SK-N-SH (cell line): ENCODE data around the gene SPON1. TPM values are rescaled to one million over a fixed set of nuclear protein-coding genes. Genes with fewer than 3 reads are reported as not detected.

Source experiments
- CTCF ChIA-PET: fragments of 300-600, 350-600 bp; formaldehyde crosslinking; extraction: SDS; loops from one replicate; lab custom pipeline; 2021; lab: Yijun Ruan, JAX
- POLR2A ChIA-PET: fragments of 350-600 bp; sonication (Branson Sonifier 250); formaldehyde crosslinking; extraction: SDS; loops from one replicate; lab custom pipeline; 2020; ENCODE audit warnings: antibody characterized with exemption, inconsistent platforms; lab: Yijun Ruan, JAX
- DNase-seq: peaks from one replicate; pipeline ENCODE4 v3.0.0; 2012
- H2AFZ ChIP-seq: fragments of 200-600 bp; sonication (generic); 2 replicates; pipeline ENCODE4 v1.8.1; 2016; ENCODE audit warnings: antibody characterized with exemption, mild to moderate bottlenecking, low read depth
- H3F3A ChIP-seq: fragments of 200-600 bp; sonication (generic); replicated peaks from 2 replicates; pipeline ENCODE3; 2016; ENCODE audit warnings: antibody characterized with exemption, mild to moderate bottlenecking; ENCODE audit not compliant: insufficient read depth
- H3K27ac ChIP-seq, 2 experiments: fragments of 200-500 bp in 1 of 2; fragments of 200-600 bp in 1 of 2; sonication (Bioruptor generic) in 1 of 2; sonication (generic), shearing (Covaris generic) in 1 of 2; 2 replicates each; pipeline versions ENCODE4 v1.5.1 to v1.6.1; 2014 to 2016; ENCODE audit warnings: low read depth in 2 of 2, inconsistent platforms in 1 of 2, low read length in 1 of 2, mild to moderate bottlenecking in 1 of 2, mixed read lengths in 1 of 2
- H3K27me3 ChIP-seq: fragments of 200-600 bp; sonication (generic), shearing (Covaris generic); 2 replicates; pipeline ENCODE4 v1.6.1; 2016; ENCODE audit warnings: mixed run types; ENCODE audit not compliant: insufficient read depth
- H3K36me3 ChIP-seq, 2 experiments: fragments of 200-500 bp in 1 of 2; fragments of 200-600 bp in 1 of 2; sonication (Bioruptor generic) in 1 of 2; sonication (generic) in 1 of 2; replicated peaks in 1 of 2; 2 replicates each; pipeline versions ENCODE3 to v1.5.1; 2014 to 2016; ENCODE audit warnings: low read length in 1 of 2, mild to moderate bottlenecking in 1 of 2; ENCODE audit not compliant: insufficient read depth in 2 of 2, control insufficient read depth in 1 of 2
- H3K4me1 ChIP-seq, 2 experiments: fragments of 200-500 bp in 1 of 2; fragments of 200-600 bp in 1 of 2; sonication (Bioruptor generic) in 1 of 2; sonication (generic), shearing (Covaris generic) in 1 of 2; 2 replicates each; pipeline versions ENCODE4 v1.5.1 to v1.6.1; 2014 to 2016; ENCODE audit warnings: low read depth in 1 of 2, low read length in 1 of 2, mixed run types in 1 of 2; ENCODE audit not compliant: insufficient read depth in 2 of 2, control insufficient read depth in 1 of 2
- H3K4me2 ChIP-seq: fragments of 200-600 bp; sonication (generic), shearing (Covaris generic); 2 replicates; pipeline ENCODE4 v1.6.1; 2017; ENCODE audit warnings: mixed run types
- H3K4me3 ChIP-seq, 2 experiments: fragments of 200-500 bp in 1 of 2; fragments of 200-600 bp in 1 of 2; sonication (Bioruptor generic) in 1 of 2; sonication (generic), shearing (Covaris generic) in 1 of 2; 2 replicates each; pipeline versions ENCODE4 v1.5.1 to v1.8.1; 2014 to 2016; ENCODE audit warnings: low read depth in 2 of 2, inconsistent platforms in 1 of 2, low read length in 1 of 2, mild to moderate bottlenecking in 1 of 2, mixed read lengths in 1 of 2, moderate library complexity in 1 of 2
- H3K79me2 ChIP-seq: fragments of 200-600 bp; sonication (generic); 2 replicates; pipeline ENCODE4 v1.8.1; 2017; ENCODE audit warnings: mild to moderate bottlenecking; ENCODE audit not compliant: insufficient read depth
- H3K9ac ChIP-seq: fragments of 200-600 bp; sonication (generic); 2 replicates; pipeline ENCODE4 v1.6.1; 2017; ENCODE audit warnings: mixed run types
- H3K9me2 ChIP-seq: fragments of 200-600 bp; sonication (generic); 2 replicates; pipeline ENCODE4 v1.6.1; 2017; ENCODE audit warnings: mixed run types
- H3K9me3 ChIP-seq: fragments of 200-600 bp; sonication (generic); 2 replicates; pipeline ENCODE4 v1.6.1; 2017; ENCODE audit warnings: mixed run types, mild to moderate bottlenecking, moderate library complexity
- H4K20me1 ChIP-seq: fragments of 200-600 bp; sonication (generic); 2 replicates; pipeline ENCODE4 v1.6.1; 2017; ENCODE audit warnings: mild to moderate bottlenecking, mixed run types; ENCODE audit not compliant: insufficient read depth
- CHD2 ChIP-seq: fragments of 150-350 bp; IDR thresholded peaks from 2 replicates; pipeline ENCODE4 v1.6.1; 2018; ENCODE audit warnings: low read length; ENCODE audit not compliant: partially characterized antibody
- GABPA ChIP-seq: IDR thresholded peaks from 2 replicates; pipeline ENCODE4 v1.4.0; 2012; ENCODE audit warnings: low read depth, mild to moderate bottlenecking
- JUND ChIP-seq: IDR thresholded peaks from 2 replicates; pipeline ENCODE4 v1.4.0; 2012
- NFIC ChIP-seq: IDR thresholded peaks from 2 replicates; pipeline ENCODE4 v1.4.0; 2012; ENCODE audit warnings: borderline replicate concordance
- RAD21 ChIP-seq: IDR thresholded peaks from 2 replicates; pipeline ENCODE4 v1.6.1; 2012; ENCODE audit warnings: mild to moderate bottlenecking, low read length
- RCOR1 ChIP-seq: fragments of 150-350 bp; IDR thresholded peaks from 2 replicates; pipeline ENCODE4 v1.6.1; 2017; ENCODE audit warnings: antibody characterized with exemption, low read length
- REST ChIP-seq: IDR thresholded peaks from 2 replicates; pipeline ENCODE4 v1.6.1; 2012; ENCODE audit warnings: mild to moderate bottlenecking, low read depth, low read length, moderate library complexity
- RXRA ChIP-seq: IDR thresholded peaks from 2 replicates; pipeline ENCODE4 v1.4.0; 2012; ENCODE audit warnings: low read depth, mild to moderate bottlenecking, borderline replicate concordance
- SMC3 ChIP-seq: IDR thresholded peaks from 2 replicates; pipeline ENCODE4 v1.6.1; 2012; ENCODE audit warnings: low read depth, low read length, improper control_type of control experiment
- TEAD4 ChIP-seq: IDR thresholded peaks from 2 replicates; pipeline ENCODE4 v1.4.0; 2012; ENCODE audit warnings: mild to moderate bottlenecking, borderline replicate concordance; ENCODE audit not compliant: insufficient read depth
- YY1 ChIP-seq: IDR thresholded peaks from 2 replicates; pipeline ENCODE4 v1.4.0; 2012; ENCODE audit warnings: low read depth, mild to moderate bottlenecking
- whole genome bisulfite sequencing: methylation state at CpG from one replicate; pipeline ENCODE4 v1.1.6; 2017; ENCODE audit warnings: low lambda C conversion rate; 5-methylcytosine and 5-hydroxymethylcytosine counted together
- polyA plus RNA-seq, 3 experiments: library from polyadenylated mRNA; depleted of rRNA; stranded (reverse); fragments of >200 nt; gene quantifications; 2 replicates each; pipeline ENCODE4 v1.2.3, GENCODE V29; 2012
- TF ChIP-seq, protein P1 (sequence below): fragments of 150-350 bp; IDR thresholded peaks from 2 replicates; pipeline ENCODE4 v1.6.1; 2016; ENCODE audit warnings: mild to moderate bottlenecking, low read depth, low read length
- TF ChIP-seq, protein P2 (sequence below): fragments of 200-600 bp; sonication (generic); IDR thresholded peaks from 2 replicates; pipeline ENCODE4 v1.6.1; 2017; ENCODE audit warnings: antibody characterized with exemption, mild to moderate bottlenecking, moderate library complexity

SPON1 gene
- polyA plus RNA-seq, 1 of the 3 experiments (the other 2 are of a cell fraction), result not detected

DNA sequence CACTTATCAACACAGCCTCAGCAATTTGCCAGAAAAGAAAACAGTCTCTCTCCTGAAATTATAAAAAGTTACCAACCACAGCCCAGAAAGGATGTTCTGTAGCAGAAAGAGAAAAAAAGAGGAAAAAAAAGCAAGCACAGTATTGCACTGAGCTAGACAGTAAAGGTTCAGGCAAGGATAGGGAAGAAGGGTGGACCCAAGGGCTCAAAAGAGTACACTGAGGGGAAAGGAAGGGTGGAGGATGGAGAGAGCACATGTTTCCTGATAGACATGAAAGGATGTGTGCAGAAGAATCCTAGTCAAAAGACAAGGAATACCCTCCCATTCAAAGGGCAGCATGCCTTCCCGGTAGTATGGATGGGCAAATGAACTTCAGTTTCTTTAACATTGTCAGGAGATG, 337.4 kb downstream of the SPON1 start (continued):
- TF ChIP-seq SMC3 (no peak), TEAD4 (no peak), REST (no peak), RCOR1 (no peak)
- TF ChIP-seq, protein P1, sequence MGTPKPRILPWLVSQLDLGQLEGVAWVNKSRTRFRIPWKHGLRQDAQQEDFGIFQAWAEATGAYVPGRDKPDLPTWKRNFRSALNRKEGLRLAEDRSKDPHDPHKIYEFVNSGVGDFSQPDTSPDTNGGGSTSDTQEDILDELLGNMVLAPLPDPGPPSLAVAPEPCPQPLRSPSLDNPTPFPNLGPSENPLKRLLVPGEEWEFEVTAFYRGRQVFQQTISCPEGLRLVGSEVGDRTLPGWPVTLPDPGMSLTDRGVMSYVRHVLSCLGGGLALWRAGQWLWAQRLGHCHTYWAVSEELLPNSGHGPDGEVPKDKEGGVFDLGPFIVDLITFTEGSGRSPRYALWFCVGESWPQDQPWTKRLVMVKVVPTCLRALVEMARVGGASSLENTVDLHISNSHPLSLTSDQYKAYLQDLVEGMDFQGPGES, result no peak
- TF ChIP-seq, all 33 proteins: peak for 0

DNA sequence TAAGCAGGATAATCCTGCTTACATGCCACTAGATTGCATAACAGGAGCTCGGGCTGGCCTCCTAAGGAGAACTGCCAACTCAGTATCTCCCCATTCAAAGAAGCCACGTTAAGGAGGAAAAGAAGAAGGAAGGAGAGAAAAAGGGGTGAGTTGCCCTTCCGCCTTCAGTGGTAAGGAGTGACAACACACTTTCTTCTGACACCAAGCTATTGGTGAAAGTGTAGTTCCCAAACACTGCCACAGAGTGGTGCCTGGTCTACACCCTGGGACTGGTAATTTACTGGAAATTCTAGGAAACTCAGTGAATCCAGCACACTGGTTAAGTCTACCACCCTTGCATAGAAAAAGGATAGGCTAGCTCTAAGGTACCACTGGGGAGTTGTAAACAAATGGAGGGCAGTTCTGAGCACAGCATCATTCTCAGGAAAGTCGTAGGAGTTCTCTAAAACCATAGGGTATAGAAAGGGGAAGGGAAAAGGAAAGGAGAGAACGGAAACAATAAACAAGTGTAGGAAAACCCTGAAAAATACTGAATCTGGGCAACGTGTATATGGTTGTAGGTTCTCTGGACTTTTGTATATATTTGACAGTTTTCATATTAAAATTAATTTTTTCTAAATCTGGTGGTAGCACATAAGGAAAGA, 338.3 kb downstream of the SPON1 start:
- no peak overlapping the region for H2AFZ ChIP-seq
- peaks cover 7% of the 10 kb centered on the region for H3F3A ChIP-seq
- H3K27ac ChIP-seq, result no peak overlapping the region
- no peaks in the 10 kb centered on the region for H3K9me3 ChIP-seq
- peaks cover 2 to 17% of the 10 kb centered on the region in 2 experiments; a peak in 1 of 4 replicates for H3K4me1 ChIP-seq
- peak overlapping the region; percentile 17; the same call in 1 of the 2 replicates for H3K4me2 ChIP-seq
- no peaks in the 10 kb centered on the region for H3K27me3 ChIP-seq
- 61% methylated on average over 6 of the region's 6 CpGs for WGBS
- H4K20me1 ChIP-seq, result peaks cover 85% of the 10 kb centered on the region
- H3K79me2 ChIP-seq, result peaks cover 100% of the 10 kb centered on the region
- peak; percentile 61 for DNase-seq
- no peak overlapping the region for H3K9ac ChIP-seq
- no peaks in the 10 kb centered on the region for H3K9me2 ChIP-seq
- CTCF ChIA-PET, result interaction anchor here (0.6 to 3.5 kb wide), 59 partner anchors 8 to 774 kb away, joined by 3 to 89 read pairs (median 5); partner anchors contain the start of genes COPB1 and SPON1
- H3K4me3 ChIP-seq, result peak overlapping the region in 1 of 2 experiments; percentile 6; a peak in 2 of 4 replicates
- TF ChIP-seq SMC3, result peak; percentile 90
- no peak for TF ChIP-seq RXRA
- TF ChIP-seq NFIC, result no peak
- TF ChIP-seq CHD2, result peak; percentile 23
- no peak for TF ChIP-seq GABPA
- TF ChIP-seq, protein P2, sequence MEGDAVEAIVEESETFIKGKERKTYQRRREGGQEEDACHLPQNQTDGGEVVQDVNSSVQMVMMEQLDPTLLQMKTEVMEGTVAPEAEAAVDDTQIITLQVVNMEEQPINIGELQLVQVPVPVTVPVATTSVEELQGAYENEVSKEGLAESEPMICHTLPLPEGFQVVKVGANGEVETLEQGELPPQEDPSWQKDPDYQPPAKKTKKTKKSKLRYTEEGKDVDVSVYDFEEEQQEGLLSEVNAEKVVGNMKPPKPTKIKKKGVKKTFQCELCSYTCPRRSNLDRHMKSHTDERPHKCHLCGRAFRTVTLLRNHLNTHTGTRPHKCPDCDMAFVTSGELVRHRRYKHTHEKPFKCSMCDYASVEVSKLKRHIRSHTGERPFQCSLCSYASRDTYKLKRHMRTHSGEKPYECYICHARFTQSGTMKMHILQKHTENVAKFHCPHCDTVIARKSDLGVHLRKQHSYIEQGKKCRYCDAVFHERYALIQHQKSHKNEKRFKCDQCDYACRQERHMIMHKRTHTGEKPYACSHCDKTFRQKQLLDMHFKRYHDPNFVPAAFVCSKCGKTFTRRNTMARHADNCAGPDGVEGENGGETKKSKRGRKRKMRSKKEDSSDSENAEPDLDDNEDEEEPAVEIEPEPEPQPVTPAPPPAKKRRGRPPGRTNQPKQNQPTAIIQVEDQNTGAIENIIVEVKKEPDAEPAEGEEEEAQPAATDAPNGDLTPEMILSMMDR, result peak; percentile 84
- TF ChIP-seq RAD21, result peak; percentile 97
- TF ChIP-seq YY1, result no peak
- TF ChIP-seq JUND, result no peak
- TF ChIP-seq, all 33 proteins: peak for 4
- no peaks in the 10 kb centered on the region for H3K36me3 ChIP-seq
- POLR2A ChIA-PET, result interaction anchor here (1.8 kb wide), 1 partner anchor 155 kb away, joined by 9 read pairs; no protein-coding TSS in a partner anchor
